Lung (tissue), 12 donors: Measurements from ENCODE around the gene PITPNM2. TPM values are rescaled to one million over a fixed set of nuclear protein-coding genes. Genes with fewer than 3 reads are reported as not detected.
"Not testable (repeated sequence)": the region's sequence is repeated elsewhere in the genome, so short reads cannot be mapped to it uniquely, and the experiment has no call there.

Experiments used
- ATAC-seq: fragments of 200-7000 bp; cut with Tn5 transposase; one replicate; pipeline ENCODE4 v1.9.1; 2020; ENCODE audit warnings: moderate number of reproducible peaks; ENCODE audit not compliant: insufficient read depth, low FRiP score
- DNase-seq, 3 donors: peaks; one replicate each; pipeline ENCODE4 v3.0.0-alpha.2; 2013 to 2017
- H3K27ac ChIP-seq, 2 donors: one replicate each; pipeline ENCODE4 v1.5.1; 2013; ENCODE audit warnings: mild to moderate bottlenecking in 2 of 2, moderate library complexity in 2 of 2, control low read depth in 1 of 2, inconsistent platforms in 1 of 2, low read depth in 1 of 2, low read length in 1 of 2
- H3K27me3 ChIP-seq, 3 donors: one replicate each; pipeline ENCODE4 v1.5.1; 2013; ENCODE audit warnings: low read length in 2 of 3; ENCODE audit not compliant: control insufficient read depth in 3 of 3, insufficient read depth in 3 of 3
- H3K36me3 ChIP-seq, 4 donors: one replicate each; pipeline ENCODE4 v1.5.1; 2013; ENCODE audit warnings: low read length in 4 of 4, mild to moderate bottlenecking in 1 of 4, moderate library complexity in 1 of 4; ENCODE audit not compliant: control insufficient read depth in 4 of 4, insufficient read depth in 4 of 4
- H3K4me1 ChIP-seq, 5 donors: one replicate each; pipeline ENCODE4 v1.5.1; 2013; ENCODE audit warnings: low read length in 5 of 5, mild to moderate bottlenecking in 2 of 5, moderate library complexity in 1 of 5; ENCODE audit not compliant: control insufficient read depth in 5 of 5, insufficient read depth in 5 of 5
- H3K4me3 ChIP-seq: one replicate; pipeline ENCODE4 v1.5.1; 2013; ENCODE audit warnings: mild to moderate bottlenecking, control low read depth, moderate library complexity
- H3K9ac ChIP-seq, 2 donors: one replicate each; pipeline ENCODE4 v1.5.1; 2013; ENCODE audit warnings: low read length in 2 of 2, control low read depth in 1 of 2; ENCODE audit not compliant: insufficient read depth in 1 of 2
- H3K9me3 ChIP-seq, 4 donors: one replicate each; pipeline ENCODE4 v1.5.1; 2013; ENCODE audit warnings: low read length in 3 of 4, mild to moderate bottlenecking in 1 of 4, moderate library complexity in 1 of 4; ENCODE audit not compliant: control insufficient read depth in 4 of 4, insufficient read depth in 3 of 4
- CTCF ChIP-seq: IDR thresholded peaks from 2 replicates; pipeline ENCODE4 v1.5.1; 2012; ENCODE audit warnings: mild to moderate bottlenecking; ENCODE audit errors: control extremely low read depth, extremely low read depth
- WGBS, 2 donors: extraction: QIAGEN DNeasy Blood & Tissue Kit; methylation state at CpG; one replicate each; pipeline ENCODE4 v1.1.7; 2013; 5-methylcytosine and 5-hydroxymethylcytosine counted together
- polyA plus RNA-seq, 2 donors: library from polyadenylated mRNA; stranded (reverse); fragments of 200-250 nt; gene quantifications; one replicate each; pipeline ENCODE4 v1.2.1, GENCODE V29; 2013
- total RNA-seq, 2 donors: library from RNA; depleted of rRNA in 1 of 2; stranded (reverse); fragments of >200 nt in 1 of 2; gene quantifications; one replicate each; pipeline ENCODE4 v1.2.1, GENCODE V29; 2014 to 2021
- donor health status: control.
- donor health status: control.
- donor health status: Bipolar disorder and iron deficiency.
- donor health status: healthy.
- donor health status: DM: yes; HTN: yes; CAD: no.

PITPNM2 gene
- total and polyA plus RNA-seq, 4 donors: 8.9 to 37.8 (median 16.2) TPM

GRCh38 chr12:123104809-123105208 is 46.1 kb downstream of the PITPNM2 start:
- no peaks in the 10 kb centered on the region for H3K27me3 ChIP-seq
- no peak overlapping the region for H3K9ac ChIP-seq
- peak overlapping the region; percentile 76 to 85 for H3K27ac ChIP-seq
- no peak for DNase-seq
- H3K36me3 ChIP-seq: peaks cover 0 to 9% (median 2%) of the 10 kb centered on the region in 4 donors
- no peak for ATAC-seq
- peaks cover 0 to 47% (median 0%) of the 10 kb centered on the region in 5 donors for H3K4me1 ChIP-seq
- H3K4me3 ChIP-seq: no peak overlapping the region
- WGBS, 2 donors: 77 to 78% methylated on average over 4 of the region's 4 CpGs
- H3K9me3 ChIP-seq: no peaks in the 10 kb centered on the region
- TF ChIP-seq CTCF: no peak

- DNase-seq, H3K4me3 ChIP-seq, H3K27me3 ChIP-seq, ATAC-seq, H3K9me3 ChIP-seq, H3K36me3 ChIP-seq, H3K9ac ChIP-seq: not testable (repeated sequence)
- Histone ChIP-seq H3K4me1 (peaks cover 0 to 51% (median 0%) of the 10 kb centered on the region in 5 donors), H3K27ac (peak overlapping the region in 1 of 2 donors; percentile 21)
- WGBS, 2 donors: 87 to 88% methylated on average over 12 of the region's 12 CpGs
Measured at GRCh38 chr12:123104094-123104493, 46.8 kb downstream of the PITPNM2 start.

- H3K27me3 ChIP-seq: no peaks in the 10 kb centered on the region
- peaks cover 0 to 2% (median 0%) of the 10 kb centered on the region in 4 donors for H3K36me3 ChIP-seq
- ATAC-seq (no peak), DNase-seq (no peak)
- WGBS, 2 donors: 71 to 75% methylated on average over 5 of the region's 5 CpGs
- no peaks in the 10 kb centered on the region for H3K9me3 ChIP-seq
- TF ChIP-seq CTCF: no peak
- peak overlapping the region in 1 of 2 donors; percentile 51 for H3K27ac ChIP-seq
- no peak overlapping the region for H3K9ac ChIP-seq
- peaks cover 0 to 45% (median 3%) of the 10 kb centered on the region in 5 donors for H3K4me1 ChIP-seq
- no peak overlapping the region for H3K4me3 ChIP-seq
Measured at GRCh38 chr12:123102781-123103503, 47.9 kb downstream of the PITPNM2 start.

- Histone ChIP-seq H3K27me3 (no peaks in the 10 kb centered on the region), H3K4me3 (no peak overlapping the region), H3K9ac (no peak overlapping the region), H3K9me3 (no peaks in the 10 kb centered on the region), H3K4me1 (peaks cover 0 to 45% (median 5%) of the 10 kb centered on the region in 5 donors), H3K36me3 (peaks cover 0 to 2% (median 0%) of the 10 kb centered on the region in 4 donors), H3K27ac (no peak overlapping the region)
- TF ChIP-seq CTCF: no peak
- 79 to 81% methylated on average over 2 of the region's 2 CpGs for WGBS, 2 donors
- ATAC-seq (no peak), DNase-seq (no peak)
Measured at GRCh38 chr12:123102366-123102765, 48.5 kb downstream of the PITPNM2 start.
